Neural progenitor cell (in vitro differentiated cells): Measurements from ENCODE around the gene SLC29A1. TPM values are rescaled to one million over a fixed set of nuclear protein-coding genes. Genes with fewer than 3 reads are reported as not detected.

Experiments
- DNase-seq: peaks from one replicate; pipeline ENCODE4 v3.0.0-alpha.2; 2016; ENCODE audit warnings: low spot score
- H2AFZ ChIP-seq: fragments of 200-600 bp; sonication (generic); replicated peaks from 2 replicates; pipeline ENCODE4 v1.6.1; 2016; ENCODE audit warnings: antibody characterized with exemption
- H3F3A ChIP-seq: fragments of 200-600 bp; sonication (generic); 2 replicates; pipeline ENCODE4 v1.6.1; 2016; ENCODE audit warnings: antibody characterized with exemption, low read depth
- H3K27ac ChIP-seq: fragments of 200-600 bp; sonication (generic); 2 replicates; pipeline ENCODE4 v1.5.1; 2016; ENCODE audit warnings: mild to moderate bottlenecking
- H3K27me3 ChIP-seq: fragments of 200-600 bp; sonication (generic); 2 replicates; pipeline ENCODE4 v1.6.1; 2016; ENCODE audit warnings: mild to moderate bottlenecking, moderate library complexity
- H3K36me3 ChIP-seq: fragments of 200-600 bp; sonication (generic); 2 replicates; pipeline ENCODE4 v1.5.1; 2016
- H3K4me1 ChIP-seq: fragments of 200-600 bp; sonication (generic); 2 replicates; pipeline ENCODE4 v1.6.1; 2016; ENCODE audit warnings: mixed run types
- H3K4me2 ChIP-seq: fragments of 200-600 bp; sonication (generic); 2 replicates; pipeline ENCODE4 v1.6.1; 2016
- H3K4me3 ChIP-seq: fragments of 200-600 bp; sonication (generic); 2 replicates; pipeline ENCODE4 v1.5.1; 2016
- H3K79me2 ChIP-seq: fragments of 200-600 bp; sonication (generic); 2 replicates; pipeline ENCODE4 v1.6.1; 2016; ENCODE audit warnings: low read depth
- H3K9ac ChIP-seq: fragments of 200-600 bp; sonication (generic); 2 replicates; pipeline ENCODE4 v1.6.1; 2016
- H3K9me3 ChIP-seq: fragments of 200-600 bp; sonication (generic); 2 replicates; pipeline ENCODE4 v1.5.1; 2016; ENCODE audit warnings: low read depth
- H4K20me1 ChIP-seq: fragments of 200-600 bp; sonication (generic); 2 replicates; pipeline ENCODE4 v1.6.1; 2016; ENCODE audit warnings: low read depth
- H3K27ac Mint-ChIP-seq: 3 replicates; pipeline ENCODE4 v1.8.0; 2021; ENCODE audit warnings: mixed read lengths
- H3K27me3 Mint-ChIP-seq: 2 replicates; pipeline ENCODE4 v1.8.0; 2022; ENCODE audit warnings: low read depth, mild to moderate bottlenecking, inconsistent platforms, moderate library complexity, mixed read lengths; ENCODE audit not compliant: insufficient read depth
- H3K36me3 Mint-ChIP-seq: 3 replicates; pipeline ENCODE4 v1.8.0; 2021; ENCODE audit warnings: mixed read lengths
- H3K4me1 Mint-ChIP-seq: 3 replicates; pipeline ENCODE4 v1.8.0; 2021; ENCODE audit warnings: mixed read lengths
- H3K4me3 Mint-ChIP-seq: 3 replicates; pipeline ENCODE4 v1.8.0; 2021; ENCODE audit warnings: mild to moderate bottlenecking, moderate library complexity, mixed read lengths
- H3K9me3 Mint-ChIP-seq: 3 replicates; pipeline ENCODE4 v1.8.0; 2020; ENCODE audit warnings: mixed read lengths
- EZH2 ChIP-seq: fragments of 200-600 bp; sonication (generic); IDR thresholded peaks from 2 replicates; pipeline ENCODE4 v1.6.1; 2017; ENCODE audit warnings: antibody characterized with exemption, mild to moderate bottlenecking, moderate library complexity
- EZH2phosphoT487 ChIP-seq: fragments of 200-600 bp; sonication (generic); IDR thresholded peaks from 2 replicates; pipeline ENCODE4 v1.6.1; 2017; ENCODE audit warnings: antibody characterized with exemption
- total RNA-seq: library from RNA; depleted of rRNA; stranded (reverse); fragments of >200 nt; gene quantifications from 2 replicates; pipeline ENCODE4 v1.2.3, GENCODE V29; 2015; ENCODE audit warnings: low replicate concordance
- TF ChIP-seq, protein P1 (sequence below): fragments of 200-600 bp; sonication (generic); IDR thresholded peaks from 2 replicates; pipeline ENCODE4 v1.5.1; 2017; ENCODE audit warnings: antibody characterized with exemption, mild to moderate bottlenecking

The SLC29A1 gene
- total RNA-seq, 1 donor from 2014 or later: 34.8 TPM

DNA sequence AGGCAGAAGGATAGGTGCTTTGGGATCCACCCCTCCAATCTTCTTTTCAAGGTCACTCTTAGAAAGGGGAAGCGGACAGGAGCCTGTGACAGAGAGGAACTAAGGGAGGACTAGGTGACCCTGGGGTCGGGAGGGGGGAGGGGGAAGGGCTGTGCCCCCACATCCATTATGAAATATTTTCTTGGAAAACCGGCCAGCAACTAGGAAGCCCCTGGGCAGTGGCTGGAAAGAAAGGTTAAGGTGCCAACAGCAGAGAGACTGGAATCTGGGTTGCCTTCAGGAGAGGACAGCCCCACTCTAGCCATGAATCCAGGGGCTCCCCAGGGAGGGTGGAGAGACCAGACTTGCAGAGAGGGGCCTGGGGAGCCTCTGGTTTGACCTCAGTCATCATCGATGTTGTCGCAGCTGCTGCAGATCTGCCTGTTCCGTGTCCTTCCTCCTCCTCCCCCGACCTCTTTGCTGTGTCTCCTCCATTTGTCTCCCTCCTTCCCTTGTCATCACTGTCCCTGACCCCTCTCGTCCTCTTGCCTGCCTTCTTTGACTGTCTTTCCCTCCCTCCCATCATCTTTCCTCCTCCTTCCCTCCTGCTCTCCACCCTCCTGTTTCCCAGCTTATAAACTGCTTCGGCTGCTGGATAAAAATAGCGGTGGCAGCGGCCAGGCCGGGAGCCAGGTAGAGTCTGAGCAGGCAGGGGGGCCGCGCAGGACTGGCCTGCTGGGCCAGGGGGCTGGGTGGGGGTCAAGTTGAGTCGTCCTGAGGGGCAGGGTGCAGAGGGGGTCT is 3.2 kb downstream of the SLC29A1 start:
- no peak overlapping the region for H3K9ac ChIP-seq

DNA sequence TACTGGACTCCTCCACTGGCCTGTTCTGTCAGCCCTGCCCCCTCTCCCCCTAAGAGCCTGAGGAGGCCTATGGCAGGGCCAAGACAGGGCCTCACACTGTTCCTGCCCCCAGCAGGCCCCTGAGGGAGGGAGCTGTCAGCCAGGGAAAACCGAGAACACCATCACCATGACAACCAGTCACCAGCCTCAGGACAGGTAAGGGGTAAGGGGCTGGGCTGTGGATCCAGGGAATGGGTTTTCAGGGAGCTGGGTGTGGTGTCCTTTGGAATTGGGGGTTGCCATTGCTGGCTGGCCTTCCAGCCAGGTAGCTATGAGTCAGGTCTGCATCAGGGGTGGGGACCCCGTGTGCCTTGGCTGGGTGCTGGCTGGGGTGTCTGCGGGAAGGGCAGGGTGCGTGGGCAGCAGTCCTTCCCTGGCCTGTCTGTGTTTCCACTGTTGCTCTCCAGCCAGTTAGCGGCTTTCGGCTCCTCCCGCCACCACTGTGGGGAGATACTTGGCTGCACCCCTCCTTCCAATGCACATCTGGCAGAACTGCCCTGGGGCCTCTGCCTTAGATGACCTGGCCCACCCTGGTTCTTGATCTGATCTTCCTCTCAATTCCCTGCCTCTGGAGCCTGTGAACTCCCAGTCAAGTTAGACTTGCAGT is 3.9 kb downstream of the SLC29A1 start:
- H3K27me3 ChIP-seq: no peaks in the 10 kb centered on the region
- peaks cover 42% of the 10 kb centered on the region for H3K4me1 ChIP-seq
- peak overlapping the region; percentile 61 for H3K4me2 ChIP-seq
- TF ChIP-seq EZH2phosphoT487 (no peak), EZH2 (no peak)
- TF ChIP-seq, protein P1, sequence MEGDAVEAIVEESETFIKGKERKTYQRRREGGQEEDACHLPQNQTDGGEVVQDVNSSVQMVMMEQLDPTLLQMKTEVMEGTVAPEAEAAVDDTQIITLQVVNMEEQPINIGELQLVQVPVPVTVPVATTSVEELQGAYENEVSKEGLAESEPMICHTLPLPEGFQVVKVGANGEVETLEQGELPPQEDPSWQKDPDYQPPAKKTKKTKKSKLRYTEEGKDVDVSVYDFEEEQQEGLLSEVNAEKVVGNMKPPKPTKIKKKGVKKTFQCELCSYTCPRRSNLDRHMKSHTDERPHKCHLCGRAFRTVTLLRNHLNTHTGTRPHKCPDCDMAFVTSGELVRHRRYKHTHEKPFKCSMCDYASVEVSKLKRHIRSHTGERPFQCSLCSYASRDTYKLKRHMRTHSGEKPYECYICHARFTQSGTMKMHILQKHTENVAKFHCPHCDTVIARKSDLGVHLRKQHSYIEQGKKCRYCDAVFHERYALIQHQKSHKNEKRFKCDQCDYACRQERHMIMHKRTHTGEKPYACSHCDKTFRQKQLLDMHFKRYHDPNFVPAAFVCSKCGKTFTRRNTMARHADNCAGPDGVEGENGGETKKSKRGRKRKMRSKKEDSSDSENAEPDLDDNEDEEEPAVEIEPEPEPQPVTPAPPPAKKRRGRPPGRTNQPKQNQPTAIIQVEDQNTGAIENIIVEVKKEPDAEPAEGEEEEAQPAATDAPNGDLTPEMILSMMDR: no peak
- no peak overlapping the region for H2AFZ ChIP-seq
- no peak for DNase-seq
- Mint-ChIP-seq H3K27ac (peak overlapping the region; percentile 34), H3K4me1 (peaks cover 43% of the 10 kb centered on the region), H3K36me3 (peaks cover 7% of the 10 kb centered on the region), H3K27me3 (peaks cover 2% of the 10 kb centered on the region), H3K9me3 (no peaks in the 10 kb centered on the region), H3K4me3 (no peak overlapping the region)
- peaks cover 41% of the 10 kb centered on the region for H4K20me1 ChIP-seq
- no peaks in the 10 kb centered on the region for H3K9me3 ChIP-seq
- no peak overlapping the region for H3K27ac ChIP-seq
- H3F3A ChIP-seq: peaks cover 21% of the 10 kb centered on the region
- no peaks in the 10 kb centered on the region for H3K36me3 ChIP-seq
- H3K79me2 ChIP-seq: peaks cover 31% of the 10 kb centered on the region
- H3K9ac ChIP-seq: no peak overlapping the region
- H3K4me3 ChIP-seq: no peak overlapping the region

More for the DNA sequence above, 3.2 kb downstream of the SLC29A1 start:
- Histone ChIP-seq H3K4me1 (peaks cover 49% of the 10 kb centered on the region), H3K9me3 (no peaks in the 10 kb centered on the region), H3K4me2 (peak overlapping the region; percentile 61), H3K4me3 (no peak overlapping the region), H3K79me2 (peaks cover 31% of the 10 kb centered on the region), H3F3A (peaks cover 27% of the 10 kb centered on the region), H3K27me3 (no peaks in the 10 kb centered on the region), H3K36me3 (no peaks in the 10 kb centered on the region), H2AFZ (no peak overlapping the region), H3K27ac (no peak overlapping the region), H4K20me1 (peaks cover 41% of the 10 kb centered on the region)
- peaks cover 7% of the 10 kb centered on the region for H3K36me3 Mint-ChIP-seq
- TF ChIP-seq, protein P1: no peak
- TF ChIP-seq EZH2phosphoT487 (no peak), EZH2 (no peak)
- no peak overlapping the region for H3K27ac Mint-ChIP-seq
- H3K4me1 Mint-ChIP-seq: peaks cover 46% of the 10 kb centered on the region
- no peaks in the 10 kb centered on the region for H3K9me3 Mint-ChIP-seq
- peak overlapping the region; percentile 33 for H3K4me3 Mint-ChIP-seq
- DNase-seq: no peak
- H3K27me3 Mint-ChIP-seq: peaks cover 2% of the 10 kb centered on the region

DNA sequence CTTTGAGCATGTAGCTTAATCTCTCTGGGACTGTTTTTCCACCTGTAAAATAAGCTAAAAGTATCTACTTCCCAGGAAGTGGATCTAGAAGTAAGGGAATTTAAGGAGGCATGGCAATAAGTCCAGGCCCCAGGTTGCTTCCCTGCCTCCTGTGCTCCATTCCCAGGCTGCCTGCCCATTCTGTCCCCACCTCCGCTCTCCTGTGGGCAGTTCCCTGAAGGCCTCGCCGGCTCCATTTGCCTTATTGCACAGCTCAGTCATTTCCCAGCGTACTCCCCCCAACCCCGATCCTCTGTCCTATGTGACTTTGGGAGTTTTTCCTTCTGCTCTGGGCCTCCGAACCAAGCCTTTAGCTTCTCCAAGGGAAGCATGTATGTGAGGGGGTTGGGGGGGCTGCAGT is 4.6 kb downstream of the SLC29A1 start:
- Mint-ChIP-seq H3K4me1 (peaks cover 37% of the 10 kb centered on the region), H3K27me3 (peaks cover 2% of the 10 kb centered on the region), H3K27ac (peak overlapping the region; percentile 40), H3K36me3 (peaks cover 7% of the 10 kb centered on the region), H3K9me3 (no peaks in the 10 kb centered on the region), H3K4me3 (peak overlapping the region; percentile 42)
- Histone ChIP-seq H3K9ac (no peak overlapping the region), H4K20me1 (peaks cover 41% of the 10 kb centered on the region), H3K9me3 (no peaks in the 10 kb centered on the region), H3K4me3 (no peak overlapping the region), H3K4me2 (no peak overlapping the region), H3K79me2 (peaks cover 31% of the 10 kb centered on the region), H3K27me3 (no peaks in the 10 kb centered on the region), H2AFZ (no peak overlapping the region), H3F3A (peaks cover 13% of the 10 kb centered on the region), H3K27ac (no peak overlapping the region), H3K4me1 (peaks cover 34% of the 10 kb centered on the region), H3K36me3 (no peaks in the 10 kb centered on the region)
- DNase-seq: no peak
- no peak for TF ChIP-seq EZH2phosphoT487
- no peak for TF ChIP-seq EZH2
- TF ChIP-seq, protein P1: no peak
